GM23248 (cell line): ENCODE measurements around the gene KCNMA1.

Experiments used
- EZH2 ChIP-seq: fragments of 200-600 bp; sonication (generic); IDR thresholded peaks from 2 replicates; pipeline ENCODE4 v1.6.1; 2018; ENCODE audit warnings: antibody characterized with exemption, mild to moderate bottlenecking; ENCODE audit not compliant: insufficient read depth, poor library complexity, severe bottlenecking
- EZH2phosphoT487 ChIP-seq: fragments of 200-600 bp; sonication (generic); IDR thresholded peaks from 2 replicates; pipeline ENCODE4 v1.6.1; 2018; ENCODE audit warnings: antibody characterized with exemption, moderate library complexity, mild to moderate bottlenecking, low read depth; ENCODE audit not compliant: insufficient read depth

DNA sequence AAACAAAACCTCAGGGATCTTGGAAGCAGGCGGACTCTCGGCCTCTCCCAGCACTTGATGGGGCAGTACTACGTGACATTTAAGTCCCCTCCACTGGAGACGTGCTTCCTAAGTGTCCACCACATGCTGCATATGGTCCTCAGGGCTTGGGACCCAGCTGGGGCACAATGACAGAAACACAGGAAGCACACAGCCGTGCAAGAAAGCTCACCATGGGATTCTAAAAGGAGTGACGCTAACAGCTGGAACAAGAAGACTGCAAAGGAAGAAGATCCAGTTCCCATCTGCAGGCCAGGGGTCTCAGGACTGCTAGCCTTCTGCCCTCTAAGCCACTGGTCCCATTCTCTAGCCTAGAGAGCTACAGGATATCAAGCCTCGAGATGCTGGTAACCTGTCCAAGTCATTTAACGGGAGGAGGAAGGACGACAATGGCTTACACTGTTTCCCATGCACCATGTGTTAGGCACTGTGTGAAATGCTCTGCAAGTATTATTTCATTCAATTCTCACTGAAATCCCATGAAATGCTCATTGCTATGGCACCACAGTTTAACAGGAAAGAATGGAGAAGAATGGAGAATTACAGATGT is 61.1 kb downstream of the KCNMA1 start:
- TF ChIP-seq EZH2 (no peak), EZH2phosphoT487 (no peak)
